Subcutaneous abdominal adipose tissue (tissue), 5 donors: Measurements from ENCODE around the gene METRN.

Experiments
- H3K27ac ChIP-seq: one replicate; pipeline ENCODE4 v1.7.0; 2013; ENCODE audit warnings: low read depth, mild to moderate bottlenecking, inconsistent platforms, low read length, moderate library complexity
- H3K27me3 ChIP-seq, 5 donors: one replicate each; pipeline ENCODE4 v1.7.0; 2013; ENCODE audit warnings: low read length in 5 of 5, inconsistent platforms in 1 of 5; ENCODE audit not compliant: control insufficient read depth in 5 of 5, insufficient read depth in 4 of 5
- H3K36me3 ChIP-seq, 5 donors: one replicate each; pipeline ENCODE4 v1.7.0; 2013; ENCODE audit warnings: low read length in 5 of 5; ENCODE audit not compliant: control insufficient read depth in 5 of 5, insufficient read depth in 5 of 5
- H3K4me1 ChIP-seq, 5 donors: one replicate each; pipeline ENCODE4 v1.7.0; 2013; ENCODE audit warnings: low read length in 5 of 5, mild to moderate bottlenecking in 3 of 5, moderate library complexity in 1 of 5; ENCODE audit not compliant: control insufficient read depth in 5 of 5, insufficient read depth in 5 of 5
- H3K4me3 ChIP-seq, 5 donors: one replicate each; pipeline ENCODE4 v1.7.0; 2013; ENCODE audit warnings: low read length in 5 of 5, low read depth in 1 of 5
- H3K9ac ChIP-seq, 5 donors: one replicate each; pipeline ENCODE4 v1.7.0; 2013; ENCODE audit warnings: low read length in 5 of 5, mild to moderate bottlenecking in 4 of 5, moderate library complexity in 3 of 5
- H3K9me3 ChIP-seq, 5 donors: one replicate each; pipeline ENCODE4 v1.7.0; 2013; ENCODE audit warnings: low read length in 5 of 5; ENCODE audit not compliant: control insufficient read depth in 5 of 5
- donor health status: healthy.
- donor health status: healthy.
- donor health status: healthy.
- donor health status: healthy.
- donor health status: healthy.

The METRN gene

DNA sequence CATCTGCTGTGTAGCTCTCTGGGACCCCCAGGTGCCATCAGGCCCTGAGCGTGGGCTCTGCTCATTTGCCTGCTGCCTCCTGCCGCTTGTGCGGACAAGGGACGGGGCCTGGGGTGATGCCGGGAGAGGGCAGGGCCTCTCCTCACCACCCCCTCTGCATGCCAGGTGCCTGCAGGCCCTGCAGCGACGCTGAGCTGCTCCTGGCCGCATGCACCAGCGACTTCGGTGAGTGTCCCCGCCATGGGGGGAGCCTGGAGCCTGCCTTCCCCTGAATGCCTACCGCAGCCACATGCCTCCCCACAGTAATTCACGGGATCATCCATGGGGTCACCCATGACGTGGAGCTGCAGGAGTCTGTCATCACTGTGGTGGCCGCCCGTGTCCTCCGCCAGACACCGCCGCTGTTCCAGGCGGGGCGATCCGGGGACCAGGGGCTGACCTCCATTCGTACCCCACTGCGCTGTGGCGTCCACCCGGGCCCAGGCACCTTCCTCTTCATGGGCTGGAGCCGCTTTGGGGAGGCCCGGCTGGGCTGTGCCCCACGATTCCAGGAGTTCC is 1.9 kb downstream of the METRN start:
- H3K4me3 ChIP-seq, result no peak overlapping the region
- no peak overlapping the region for H3K27ac ChIP-seq
- H3K36me3 ChIP-seq, result no peaks in the 10 kb centered on the region
- H3K4me1 ChIP-seq, result peaks cover 0 to 48% (median 35%) of the 10 kb centered on the region in 5 donors
- peaks cover 4 to 12% (median 5%) of the 10 kb centered on the region in 5 donors for H3K27me3 ChIP-seq
- no peak overlapping the region for H3K9ac ChIP-seq
- H3K9me3 ChIP-seq, result no peaks in the 10 kb centered on the region

DNA sequence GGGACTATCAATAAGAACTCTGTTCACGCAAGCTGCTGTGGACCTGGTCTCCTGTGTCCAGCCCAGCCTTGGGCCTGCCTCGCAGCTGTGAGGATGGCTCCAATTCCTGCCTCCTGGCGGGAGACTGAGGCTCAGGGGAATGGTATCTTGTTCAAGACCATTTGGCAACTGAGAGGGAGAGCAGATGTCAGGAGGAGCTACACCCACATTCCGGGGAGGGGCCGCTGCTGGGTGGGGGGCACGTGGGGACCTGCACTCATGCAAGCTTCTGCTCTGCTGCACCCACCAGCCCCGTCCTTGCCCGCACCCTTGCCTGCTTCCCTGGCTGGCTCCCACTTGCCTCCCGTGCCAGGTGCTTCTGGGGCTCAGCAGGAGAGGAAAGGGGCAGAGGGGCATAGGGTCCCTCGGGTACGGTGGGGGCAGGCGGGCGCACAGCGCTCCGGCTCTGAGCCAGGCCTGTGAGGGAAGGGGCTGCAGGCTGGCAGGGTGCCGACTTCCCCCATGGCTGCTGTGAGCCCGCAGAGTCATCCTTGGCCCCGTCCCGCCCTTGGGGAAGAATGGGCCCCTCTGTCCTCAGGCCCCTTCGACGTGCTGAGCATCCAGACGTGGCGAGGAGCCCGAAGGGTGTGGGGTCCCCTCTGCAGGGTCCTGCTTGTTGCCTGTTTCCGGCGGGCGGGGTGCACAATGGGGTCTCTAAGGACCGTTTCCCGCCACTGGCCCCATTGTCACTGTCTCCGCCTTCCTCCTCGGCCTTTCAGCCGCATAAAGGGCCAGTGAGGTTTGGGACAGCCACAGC is 2.7 kb downstream of the METRN start:
- Histone ChIP-seq H3K4me1 (peaks cover 0 to 53% (median 38%) of the 10 kb centered on the region in 5 donors), H3K4me3 (no peak overlapping the region), H3K27ac (no peak overlapping the region), H3K27me3 (peaks cover 4 to 12% (median 5%) of the 10 kb centered on the region in 5 donors), H3K9me3 (no peaks in the 10 kb centered on the region), H3K36me3 (no peaks in the 10 kb centered on the region), H3K9ac (no peak overlapping the region)

- Histone ChIP-seq H3K4me1 (peaks cover 0 to 53% (median 38%) of the 10 kb centered on the region in 5 donors), H3K27ac (no peak overlapping the region), H3K27me3 (peaks cover 4 to 12% (median 5%) of the 10 kb centered on the region in 5 donors), H3K9ac (no peak overlapping the region), H3K36me3 (no peaks in the 10 kb centered on the region), H3K9me3 (no peaks in the 10 kb centered on the region), H3K4me3 (no peak overlapping the region)
Measured at GRCh38 chr16:718389-718788, 3.5 kb downstream of the METRN start.

DNA sequence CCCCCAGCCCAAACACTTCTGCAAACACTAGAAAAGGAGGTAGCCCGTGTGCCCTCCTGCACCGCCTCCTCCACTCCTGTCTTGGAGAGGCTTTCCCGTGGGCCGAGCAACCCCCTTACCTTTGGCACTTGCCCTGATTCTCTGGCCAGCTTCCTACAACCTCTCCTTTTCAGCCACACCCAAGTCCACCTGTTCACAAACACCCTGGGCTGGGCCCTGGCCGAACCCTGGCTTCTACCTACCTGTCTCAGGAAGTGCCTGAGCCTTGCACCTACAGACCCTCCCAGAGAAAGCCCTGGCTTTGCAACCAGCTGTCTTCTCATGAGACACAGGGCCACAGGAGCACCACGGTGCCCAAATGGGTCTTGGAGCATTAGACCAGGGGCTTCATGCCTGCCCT is 4.0 kb downstream of the METRN start:
- H3K27me3 ChIP-seq, result peaks cover 4 to 12% (median 5%) of the 10 kb centered on the region in 5 donors
- no peak overlapping the region for H3K9ac ChIP-seq
- H3K4me1 ChIP-seq, result peaks cover 0 to 52% (median 37%) of the 10 kb centered on the region in 5 donors
- no peak overlapping the region for H3K27ac ChIP-seq
- no peaks in the 10 kb centered on the region for H3K9me3 ChIP-seq
- H3K4me3 ChIP-seq, result no peak overlapping the region
- no peaks in the 10 kb centered on the region for H3K36me3 ChIP-seq

- Histone ChIP-seq H3K27ac (no peak overlapping the region), H3K9ac (peak overlapping the region in 3 of 5 donors; percentile 68 to 87 (median 68)), H3K36me3 (no peaks in the 10 kb centered on the region), H3K27me3 (peaks cover 4 to 12% (median 8%) of the 10 kb centered on the region in 5 donors), H3K4me1 (peaks cover 0 to 43% (median 33%) of the 10 kb centered on the region in 5 donors), H3K9me3 (no peaks in the 10 kb centered on the region), H3K4me3 (peak overlapping the region; percentile 50 to 85 (median 72))
Measured at GRCh38 chr16:719815-720446, 5.0 kb downstream of the METRN start.

DNA sequence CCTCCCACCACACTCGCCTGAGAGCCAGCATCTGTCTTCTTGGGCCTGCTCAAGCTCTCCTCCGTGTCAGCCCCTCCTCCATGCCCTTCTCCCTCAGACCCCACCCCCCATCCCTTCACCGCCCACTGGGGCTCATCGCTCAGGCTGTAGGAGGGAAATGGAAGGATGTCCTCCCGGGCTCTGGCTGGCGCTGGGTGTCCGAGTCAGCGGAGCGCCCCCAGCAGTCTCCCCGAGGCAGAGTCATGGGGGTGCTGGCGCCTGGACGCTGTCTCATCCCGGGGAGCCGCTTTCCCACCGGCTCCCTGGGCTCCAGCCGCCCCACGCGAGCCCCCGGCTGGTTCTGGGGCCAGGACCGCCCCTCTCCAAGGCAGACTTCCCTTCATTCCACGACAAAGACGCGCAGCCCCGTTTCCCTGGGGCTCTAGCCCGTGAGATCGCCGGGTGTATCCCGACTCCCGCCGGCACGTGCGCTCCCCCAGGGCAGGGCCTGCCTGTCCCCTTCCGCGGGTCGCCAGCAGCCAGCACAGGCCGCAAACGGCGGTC is 5.6 kb downstream of the METRN start:
- H3K27ac ChIP-seq, result no peak overlapping the region
- peak overlapping the region in 4 of 5 donors; percentile 54 to 87 (median 68) for H3K9ac ChIP-seq
- H3K9me3 ChIP-seq, result no peaks in the 10 kb centered on the region
- peaks cover 7 to 17% (median 13%) of the 10 kb centered on the region in 5 donors for H3K27me3 ChIP-seq
- H3K4me3 ChIP-seq, result peak overlapping the region; percentile 50 to 85 (median 72)
- peaks cover 0 to 39% (median 30%) of the 10 kb centered on the region in 5 donors for H3K4me1 ChIP-seq
- H3K36me3 ChIP-seq, result no peaks in the 10 kb centered on the region

- H3K4me3 ChIP-seq, result peak within 1 kb of the TSS; percentile 50 to 85 (median 72)
- peak within 1 kb of the TSS in 4 of 5 donors; percentile 54 to 87 (median 68) for H3K9ac ChIP-seq
- peaks cover 0 to 33% (median 26%) of the 10 kb centered on the region in 5 donors for H3K4me1 ChIP-seq
- H3K27me3 ChIP-seq, result peaks cover 13 to 24% (median 19%) of the 10 kb centered on the region in 5 donors
- H3K27ac ChIP-seq, result no peak within 1 kb of the TSS
- H3K9me3 ChIP-seq, result no peaks in the 10 kb centered on the region
- no peaks in the 10 kb centered on the region for H3K36me3 ChIP-seq
Measured at GRCh38 chr16:720990-721764, 6.3 kb downstream of the METRN start, which contains the start of gene ANTKMT. Gene ANTKMT (plus strand): TSS chr16:721146. CDS start chr16:721275, 129 bp downstream.

- H3K4me1 ChIP-seq, result peaks cover 0 to 34% (median 27%) of the 10 kb centered on the region in 5 donors
Measured at GRCh38 chr16:721765-722540, 7.0 kb downstream of the METRN start.

More at GRCh38 chr16:721765-722540, 7.0 kb downstream of the METRN start:
- Histone ChIP-seq H3K9me3 (no peaks in the 10 kb centered on the region), H3K4me3 (peak overlapping the region in 4 of 5 donors; percentile 71 to 85 (median 78)), H3K27ac (no peak overlapping the region), H3K36me3 (no peaks in the 10 kb centered on the region), H3K27me3 (peaks cover 12 to 23% (median 20%) of the 10 kb centered on the region in 5 donors), H3K9ac (peak overlapping the region in 4 of 5 donors; percentile 30 to 66 (median 56))
